Neutrophil (primary cell): ENCODE measurements around the gene CHKA.
A peak's percentile ranks its signal among the peaks of the same experiment; 100 is the strongest.

ENCODE experiments used
- H3K27ac ChIP-seq: fragments of 200-600 bp; sonication (generic); 2 replicates; pipeline ENCODE4 v1.5.1; 2016; ENCODE audit warnings: mild to moderate bottlenecking, moderate library complexity
- H3K27me3 ChIP-seq: fragments of 200-600 bp; sonication (generic); 2 replicates; pipeline ENCODE4 v1.6.0; 2016; ENCODE audit warnings: mild to moderate bottlenecking
- H3K36me3 ChIP-seq: fragments of 200-600 bp; sonication (generic); 2 replicates; pipeline ENCODE4 v1.5.1; 2017
- H3K4me1 ChIP-seq, 2 experiments: fragments of 200-600 bp in 1 of 2; sonication (generic) in 1 of 2; 1 replicate in 1 of 2; 2 replicates in 1 of 2; pipeline versions ENCODE4 v1.5.1 to v1.6.1; 2013 to 2016; ENCODE audit warnings: low read depth in 1 of 2, low read length in 1 of 2, mild to moderate bottlenecking in 1 of 2, moderate library complexity in 1 of 2; ENCODE audit not compliant: control insufficient read depth in 1 of 2, insufficient read depth in 1 of 2
- H3K4me3 ChIP-seq, 2 experiments: fragments of 200-600 bp in 1 of 2; sonication (generic) in 1 of 2; 1 replicate in 1 of 2; 2 replicates in 1 of 2; pipeline ENCODE4 v1.5.1; 2013 to 2016; ENCODE audit warnings: low read depth in 1 of 2, low read length in 1 of 2, mild to moderate bottlenecking in 1 of 2, moderate library complexity in 1 of 2
- H3K9me3 ChIP-seq: fragments of 200-600 bp; sonication (generic); 2 replicates; pipeline ENCODE4 v1.5.1; 2016
- CTCF ChIP-seq: fragments of 200-600 bp; sonication (generic); IDR thresholded peaks from 2 replicates; pipeline ENCODE4 v1.5.1; 2016; ENCODE audit warnings: antibody characterized with exemption

Gene CHKA

GRCh38 chr11:68148071-68148805 lies 27.1 kb upstream of the CHKA start:
- H3K27me3 ChIP-seq: no peaks in the 10 kb centered on the region
- H3K36me3 ChIP-seq: no peaks in the 10 kb centered on the region
- peaks cover 3 to 47% of the 10 kb centered on the region in 2 experiments for H3K4me1 ChIP-seq
- no peak overlapping the region for H3K4me3 ChIP-seq
- TF ChIP-seq CTCF: no peak
- H3K9me3 ChIP-seq: no peaks in the 10 kb centered on the region
- H3K27ac ChIP-seq: no peak overlapping the region

- no peaks in the 10 kb centered on the region for H3K9me3 ChIP-seq
- H3K27me3 ChIP-seq: no peaks in the 10 kb centered on the region
- peak overlapping the region; percentile 11 for H3K27ac ChIP-seq
- H3K36me3 ChIP-seq: no peaks in the 10 kb centered on the region
- no peak overlapping the region for H3K4me3 ChIP-seq
- no peak for TF ChIP-seq CTCF
- peaks cover 10 to 56% of the 10 kb centered on the region in 2 experiments for H3K4me1 ChIP-seq
Observed at GRCh38 chr11:68146704-68147474, 25.7 kb upstream of the CHKA start.

GRCh38 chr11:68146010-68146540 lies 24.9 kb upstream of the CHKA start:
- no peak for TF ChIP-seq CTCF
- Histone ChIP-seq H3K27ac (peak overlapping the region; percentile 59), H3K27me3 (no peaks in the 10 kb centered on the region), H3K36me3 (no peaks in the 10 kb centered on the region), H3K9me3 (no peaks in the 10 kb centered on the region), H3K4me1 (peaks cover 18 to 65% of the 10 kb centered on the region in 2 experiments), H3K4me3 (no peak overlapping the region)

GRCh38 chr11:68145120-68145866 lies 24.1 kb upstream of the CHKA start:
- no peak for TF ChIP-seq CTCF
- Histone ChIP-seq H3K27me3 (no peaks in the 10 kb centered on the region), H3K27ac (peak overlapping the region; percentile 59), H3K4me1 (peaks cover 22 to 72% of the 10 kb centered on the region in 2 experiments), H3K36me3 (no peaks in the 10 kb centered on the region), H3K4me3 (no peak overlapping the region), H3K9me3 (no peaks in the 10 kb centered on the region)

GRCh38 chr11:68143310-68143689 lies 22.1 kb upstream of the CHKA start:
- H3K4me3 ChIP-seq: no peak overlapping the region
- no peak for TF ChIP-seq CTCF
- no peaks in the 10 kb centered on the region for H3K36me3 ChIP-seq
- H3K27ac ChIP-seq: no peak overlapping the region
- H3K4me1 ChIP-seq: peaks cover 22 to 60% of the 10 kb centered on the region in 2 experiments
- H3K27me3 ChIP-seq: no peaks in the 10 kb centered on the region
- H3K9me3 ChIP-seq: no peaks in the 10 kb centered on the region
